Effector memory CD8-positive, alpha-beta T cell (primary cell): ENCODE measurements around the gene DNAI4.
A peak's percentile ranks its signal among the peaks of the same experiment; 100 is the strongest.
"Not testable (repeated sequence)": the region's sequence is repeated elsewhere in the genome, so short reads cannot be mapped to it uniquely, and the experiment has no call there.

Source experiments
- ATAC-seq: fragments of 150-1000 bp; cut with Tn5 transposase; replicated peaks from 2 replicates; pipeline ENCODE4 v1.10.0; 2021; ENCODE audit warnings: mild to moderate bottlenecking, moderate library complexity
- DNase-seq, 3 experiments: peaks; one replicate each; pipeline ENCODE4 v3.0.0; 2021
- H3K27ac Mint-ChIP-seq, 2 donors: one replicate each; pipeline ENCODE4 v1.8.0; 2022; ENCODE audit warnings: mild to moderate bottlenecking in 2 of 2, mixed read lengths in 2 of 2, moderate library complexity in 2 of 2
- H3K27me3 Mint-ChIP-seq, 2 donors: one replicate each; pipeline ENCODE4 v1.8.0; 2022; ENCODE audit warnings: mixed read lengths in 2 of 2
- H3K36me3 Mint-ChIP-seq: one replicate; pipeline ENCODE4 v1.8.0; 2022; ENCODE audit warnings: mild to moderate bottlenecking, moderate library complexity, mixed read lengths; ENCODE audit not compliant: insufficient read depth
- H3K4me1 Mint-ChIP-seq, 2 donors: one replicate each; pipeline ENCODE4 v1.8.0; 2022; ENCODE audit warnings: low read depth in 2 of 2, mixed read lengths in 2 of 2
- H3K4me3 Mint-ChIP-seq, 2 donors: one replicate each; pipeline ENCODE4 v1.8.0; 2022; ENCODE audit warnings: mild to moderate bottlenecking in 2 of 2, mixed read lengths in 2 of 2, moderate library complexity in 2 of 2
- H3K9me3 Mint-ChIP-seq, 2 donors: one replicate each; pipeline ENCODE4 v1.8.0; 2022; ENCODE audit warnings: mixed read lengths in 2 of 2
- total RNA-seq, 9 experiments: gene quantifications; one replicate each; lab custom pipeline; 2026; lab: John Stamatoyannopoulos, UW

The DNAI4 gene, protein sequence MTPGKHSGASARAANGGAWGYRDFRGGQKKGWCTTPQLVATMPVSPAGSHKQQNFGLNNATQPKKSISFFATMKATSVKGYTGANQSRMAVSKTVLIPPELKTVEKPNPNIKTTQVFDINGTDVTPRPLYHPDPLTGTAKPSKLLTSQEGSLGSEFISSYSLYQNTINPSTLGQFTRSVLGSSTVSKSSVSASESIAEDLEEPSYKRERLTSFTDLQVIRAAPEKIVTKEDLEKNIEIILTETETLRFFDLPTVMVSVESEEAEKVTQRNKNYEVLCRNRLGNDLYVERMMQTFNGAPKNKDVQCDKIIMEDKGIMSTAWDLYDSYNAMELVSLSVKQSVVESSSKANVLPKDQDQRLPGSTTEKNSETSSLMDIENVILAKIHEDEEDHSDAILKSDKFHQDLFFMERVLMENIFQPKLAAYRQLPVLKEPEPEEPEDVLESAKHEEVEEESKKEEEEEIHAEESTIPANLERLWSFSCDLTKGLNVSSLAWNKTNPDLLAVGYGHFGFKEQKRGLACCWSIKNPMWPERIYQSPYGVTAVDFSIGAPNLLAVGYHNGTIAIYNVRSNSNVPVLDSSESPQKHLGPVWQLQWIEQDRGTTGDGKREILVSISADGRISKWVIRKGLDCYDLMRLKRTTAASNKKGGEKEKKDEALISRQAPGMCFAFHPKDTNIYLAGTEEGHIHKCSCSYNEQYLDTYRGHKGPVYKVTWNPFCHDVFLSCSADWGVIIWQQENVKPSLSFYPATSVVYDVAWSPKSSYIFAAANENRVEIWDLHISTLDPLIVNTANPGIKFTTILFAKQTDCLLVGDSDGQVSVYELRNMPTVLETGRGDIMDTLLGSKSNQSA
- total RNA-seq = 0.67 to 5.4 (median 1.6) reads per million in 9 experiments

DNA sequence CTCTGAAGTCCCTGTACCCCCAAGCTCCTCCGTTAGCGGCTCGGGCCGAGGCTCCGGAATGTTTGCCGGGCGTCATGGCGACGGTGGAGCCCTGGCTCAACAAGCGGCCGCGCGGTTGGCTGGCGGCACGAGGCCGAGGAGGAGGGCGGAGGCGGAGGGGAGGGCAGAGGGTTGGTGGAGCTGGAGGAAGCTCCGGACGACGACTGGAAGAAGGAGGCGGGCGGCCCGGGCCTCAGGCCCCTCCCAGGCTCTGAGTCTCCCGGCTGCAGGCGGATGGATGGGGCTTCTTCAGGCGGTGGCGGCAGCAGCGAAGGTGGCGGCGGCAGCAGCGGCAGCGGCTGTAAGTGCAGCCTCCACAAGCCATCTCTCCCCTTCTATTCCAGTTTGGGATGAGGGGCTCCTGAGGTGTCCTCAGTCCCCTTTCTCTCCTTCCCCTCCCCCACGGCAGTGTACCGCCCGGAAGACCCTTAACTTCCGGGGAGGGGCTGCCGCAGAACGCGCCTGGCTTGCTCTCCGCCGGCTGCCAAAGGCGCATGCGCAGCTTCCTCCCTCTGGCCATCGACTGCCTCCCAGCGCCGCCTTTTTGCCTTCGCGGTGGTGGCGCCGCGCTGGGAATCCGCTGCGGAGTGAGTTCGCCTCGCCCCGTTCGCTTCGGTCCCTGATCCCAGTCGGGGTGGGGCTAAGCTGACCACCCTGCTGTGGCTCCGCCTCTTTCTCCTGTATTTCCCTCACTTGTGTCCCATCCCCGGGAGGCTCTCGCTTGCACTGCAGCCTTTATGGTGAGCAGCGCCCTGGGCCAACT is at the start of gene DNAI4, which contains the start of gene MIER1:
Gene DNAI4, minus strand, starts transcription at position 101 of the 802 bp plus-strand sequence. Its CDS starts 25 bp downstream, at position 76.
Gene MIER1, plus strand, starts transcription at position 235 of the 802 bp plus-strand sequence. Its CDS starts 39 bp downstream, at position 274.
- H3K4me3 Mint-ChIP-seq = peak within 1 kb of the TSS; percentile 97 to 98
- no peaks in the 10 kb centered on the region for H3K9me3 Mint-ChIP-seq
- peaks cover 24% of the 10 kb centered on the region for H3K36me3 Mint-ChIP-seq
- peak; percentile 97 to 98 (median 97) for DNase-seq
- peak within 1 kb of the TSS; percentile 98 to 99 for H3K27ac Mint-ChIP-seq
- ATAC-seq = peak; percentile 92
- peaks cover 24 to 38% of the 10 kb centered on the region in 2 donors for H3K4me1 Mint-ChIP-seq
- H3K27me3 Mint-ChIP-seq = no peaks in the 10 kb centered on the region

DNA sequence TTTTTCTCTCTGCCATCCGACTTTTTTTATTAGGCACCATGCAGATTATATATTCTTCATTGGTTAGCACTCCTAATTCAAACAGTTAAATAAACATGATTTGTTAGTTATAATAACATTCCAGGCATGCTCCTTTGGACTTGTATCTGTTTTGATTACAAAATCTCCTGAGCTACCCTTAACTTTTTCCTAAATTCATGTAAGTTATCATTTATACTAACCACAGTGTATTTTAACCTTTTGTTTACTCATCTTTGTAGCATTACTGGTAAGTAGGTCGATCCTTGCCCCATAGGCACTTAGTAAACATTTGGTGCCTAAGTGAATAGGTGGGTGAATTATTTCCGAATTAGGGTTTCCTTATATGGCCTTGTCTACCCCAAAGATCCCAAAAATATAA is 43.9 kb upstream of the DNAI4 start:
- no peaks in the 10 kb centered on the region for H3K27me3 Mint-ChIP-seq
- H3K4me3 Mint-ChIP-seq = no peak overlapping the region
- H3K27ac Mint-ChIP-seq = peak overlapping the region; percentile 24 to 53
- H3K36me3 Mint-ChIP-seq = peaks cover 84% of the 10 kb centered on the region
- peaks cover 0 to 2% of the 10 kb centered on the region in 2 donors for H3K9me3 Mint-ChIP-seq
- DNase-seq (no peak), ATAC-seq (no peak)
- peaks cover 13 to 28% of the 10 kb centered on the region in 2 donors for H3K4me1 Mint-ChIP-seq

DNA sequence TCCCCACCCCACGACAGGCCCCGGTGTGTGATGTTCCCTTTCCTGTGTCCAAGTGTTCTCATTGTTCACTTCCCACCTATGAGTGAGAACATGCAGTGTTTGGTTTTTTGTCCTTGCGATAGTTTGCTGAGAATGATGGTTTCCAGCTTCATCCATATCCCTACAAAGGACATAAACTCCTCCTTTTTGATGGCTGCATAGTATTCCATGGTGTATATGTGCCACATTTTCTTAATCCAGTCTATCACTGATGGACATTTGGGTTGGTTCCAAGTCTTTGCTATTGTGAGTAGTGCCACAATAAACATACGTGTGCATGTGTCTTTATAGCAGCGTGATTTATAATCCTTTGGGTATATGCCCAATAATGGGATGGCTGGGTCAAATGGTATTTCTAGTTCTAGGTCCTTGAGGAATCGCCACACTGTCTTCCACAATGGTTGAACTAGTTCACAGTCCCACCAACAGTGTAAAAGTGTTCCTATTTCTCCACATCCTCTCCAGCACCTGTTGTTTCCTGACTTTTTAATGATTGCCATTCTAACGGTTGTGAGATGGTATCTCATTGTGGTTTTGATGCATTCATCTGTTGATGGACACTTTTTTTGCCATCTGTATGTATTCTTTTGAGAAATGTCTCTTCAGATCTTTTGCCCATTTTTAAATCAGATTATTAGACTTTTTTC is 41.7 kb upstream of the DNAI4 start:
- H3K4me3 Mint-ChIP-seq, H3K27me3 Mint-ChIP-seq, ATAC-seq, H3K9me3 Mint-ChIP-seq, DNase-seq: not testable (repeated sequence)
- peaks cover 15 to 33% of the 10 kb centered on the region in 2 donors for H3K4me1 Mint-ChIP-seq
- peaks cover 86% of the 10 kb centered on the region for H3K36me3 Mint-ChIP-seq
- peak overlapping the region; percentile 42 to 69 for H3K27ac Mint-ChIP-seq

DNA sequence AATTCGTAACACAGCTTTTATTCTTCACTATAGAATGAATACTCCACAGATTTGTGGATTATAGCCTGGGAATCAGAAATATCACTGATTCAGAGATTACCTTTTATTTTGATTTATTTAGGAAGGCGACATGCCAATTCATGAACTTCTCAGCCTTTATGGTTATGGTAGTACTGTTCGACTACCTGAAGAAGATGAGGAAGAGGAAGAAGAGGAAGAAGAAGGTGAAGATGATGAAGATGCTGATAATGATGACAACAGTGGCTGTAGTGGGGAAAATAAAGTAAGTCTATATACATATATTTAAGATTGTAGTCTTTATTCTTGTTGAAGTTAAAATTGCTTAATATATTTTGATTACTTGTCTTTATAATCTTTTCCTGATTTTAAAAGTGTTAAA is 33.3 kb upstream of the DNAI4 start:
- DNase-seq (no peak), ATAC-seq (no peak)
- no peaks in the 10 kb centered on the region for H3K9me3 Mint-ChIP-seq
- H3K4me1 Mint-ChIP-seq = peaks cover 23 to 43% of the 10 kb centered on the region in 2 donors
- H3K4me3 Mint-ChIP-seq = no peak overlapping the region
- no peaks in the 10 kb centered on the region for H3K27me3 Mint-ChIP-seq
- H3K27ac Mint-ChIP-seq = no peak overlapping the region
- peaks cover 95% of the 10 kb centered on the region for H3K36me3 Mint-ChIP-seq

DNA sequence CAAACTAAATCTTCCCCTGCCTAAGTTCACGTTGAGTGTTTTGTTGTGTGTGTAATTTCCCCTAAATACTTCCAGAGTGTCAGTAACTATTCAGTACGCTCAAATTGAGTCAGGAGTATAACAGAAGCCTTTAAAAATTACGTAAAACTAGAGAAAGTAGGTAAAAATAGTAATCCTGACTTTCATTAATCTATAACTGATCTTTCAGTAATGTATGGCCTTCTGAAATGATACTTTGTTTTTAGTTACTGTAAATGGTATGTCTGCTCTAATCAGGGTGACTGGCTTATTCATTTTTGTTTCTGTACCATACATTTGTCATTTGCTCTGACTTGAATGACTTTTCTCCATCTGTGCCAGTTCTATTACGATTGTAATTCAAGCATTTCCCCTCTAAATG is 29.6 kb upstream of the DNAI4 start:
- Mint-ChIP-seq H3K4me3 (no peak overlapping the region), H3K9me3 (no peaks in the 10 kb centered on the region), H3K27ac (peak overlapping the region; percentile 75 to 86), H3K36me3 (peaks cover 88% of the 10 kb centered on the region), H3K4me1 (peaks cover 24 to 35% of the 10 kb centered on the region in 2 donors), H3K27me3 (no peaks in the 10 kb centered on the region)
- DNase-seq (no peak), ATAC-seq (no peak)

DNA sequence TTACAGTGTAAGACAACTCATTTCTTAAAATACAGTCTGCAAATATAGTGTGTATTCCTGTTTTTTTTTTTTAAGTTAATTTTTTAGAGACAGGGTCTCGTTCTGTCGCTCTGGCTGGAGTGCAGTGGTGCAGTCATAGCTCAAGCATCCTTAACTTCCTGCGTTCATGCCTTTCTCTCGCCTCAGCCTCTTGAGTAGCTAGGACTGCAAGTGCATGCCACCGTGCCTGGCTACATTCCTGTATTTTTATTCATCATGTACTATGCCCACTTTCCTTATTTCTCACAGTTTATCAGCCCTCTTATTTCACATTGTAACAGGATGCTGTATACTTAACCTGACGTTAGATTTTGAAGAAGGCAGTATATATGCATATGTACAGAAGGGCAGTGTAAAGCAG is 26.9 kb upstream of the DNAI4 start:
- no peaks in the 10 kb centered on the region for H3K27me3 Mint-ChIP-seq
- no peak overlapping the region for H3K4me3 Mint-ChIP-seq
- H3K9me3 Mint-ChIP-seq = no peaks in the 10 kb centered on the region
- H3K27ac Mint-ChIP-seq = no peak overlapping the region
- peaks cover 88% of the 10 kb centered on the region for H3K36me3 Mint-ChIP-seq
- peaks cover 31 to 49% of the 10 kb centered on the region in 2 donors for H3K4me1 Mint-ChIP-seq
- DNase-seq = no peak
- ATAC-seq = no peak

DNA sequence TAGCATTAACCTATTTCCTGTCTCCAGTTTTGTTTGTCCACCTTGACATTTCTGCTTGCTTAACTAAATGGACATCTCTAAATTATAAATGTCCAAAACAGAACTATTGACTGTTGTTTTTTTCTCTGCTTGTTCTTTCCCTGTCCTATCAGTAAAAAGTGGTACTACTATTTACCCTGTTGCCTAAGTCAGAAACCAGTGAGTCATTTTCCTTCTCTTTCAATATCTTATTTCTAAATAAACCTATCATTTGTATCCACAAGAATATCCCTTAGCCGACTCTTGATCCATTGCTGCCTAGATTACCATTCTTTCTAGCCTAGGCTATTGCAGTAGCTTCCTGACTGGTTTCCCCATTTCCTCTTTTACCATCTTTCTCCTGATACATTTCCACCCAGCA is 22.6 kb upstream of the DNAI4 start:
- peaks cover 58% of the 10 kb centered on the region for H3K36me3 Mint-ChIP-seq
- H3K27ac Mint-ChIP-seq = peak overlapping the region; percentile 4 to 64
- H3K27me3 Mint-ChIP-seq = no peaks in the 10 kb centered on the region
- no peaks in the 10 kb centered on the region for H3K9me3 Mint-ChIP-seq
- DNase-seq (no peak), ATAC-seq (no peak)
- no peak overlapping the region for H3K4me3 Mint-ChIP-seq
- peaks cover 16 to 39% of the 10 kb centered on the region in 2 donors for H3K4me1 Mint-ChIP-seq

DNA sequence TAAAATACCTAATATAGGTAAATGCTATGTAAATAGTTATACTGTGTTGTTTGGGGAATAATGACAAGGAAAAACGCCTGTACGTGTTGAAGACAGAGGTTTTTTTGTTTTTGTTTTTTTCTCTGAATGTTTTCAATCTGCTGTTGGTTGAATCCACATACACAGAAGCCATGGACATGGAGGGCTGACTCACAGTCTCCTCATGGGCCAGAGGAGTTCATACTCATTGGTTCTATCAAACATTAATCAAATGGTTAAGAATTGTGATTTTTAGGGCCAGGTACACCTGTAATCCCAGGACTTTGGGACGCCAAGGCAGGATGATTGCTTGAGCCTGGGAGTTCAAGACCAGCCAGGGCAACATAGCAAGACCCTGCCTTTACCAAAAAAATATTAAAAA is 20.7 kb upstream of the DNAI4 start:
- ATAC-seq (no peak), DNase-seq (no peak)
- no peak overlapping the region for H3K27ac Mint-ChIP-seq
- H3K9me3 Mint-ChIP-seq = no peaks in the 10 kb centered on the region
- no peak overlapping the region for H3K4me3 Mint-ChIP-seq
- H3K4me1 Mint-ChIP-seq = peaks cover 20 to 56% of the 10 kb centered on the region in 2 donors
- H3K27me3 Mint-ChIP-seq = no peaks in the 10 kb centered on the region
- H3K36me3 Mint-ChIP-seq = peaks cover 57% of the 10 kb centered on the region

DNA sequence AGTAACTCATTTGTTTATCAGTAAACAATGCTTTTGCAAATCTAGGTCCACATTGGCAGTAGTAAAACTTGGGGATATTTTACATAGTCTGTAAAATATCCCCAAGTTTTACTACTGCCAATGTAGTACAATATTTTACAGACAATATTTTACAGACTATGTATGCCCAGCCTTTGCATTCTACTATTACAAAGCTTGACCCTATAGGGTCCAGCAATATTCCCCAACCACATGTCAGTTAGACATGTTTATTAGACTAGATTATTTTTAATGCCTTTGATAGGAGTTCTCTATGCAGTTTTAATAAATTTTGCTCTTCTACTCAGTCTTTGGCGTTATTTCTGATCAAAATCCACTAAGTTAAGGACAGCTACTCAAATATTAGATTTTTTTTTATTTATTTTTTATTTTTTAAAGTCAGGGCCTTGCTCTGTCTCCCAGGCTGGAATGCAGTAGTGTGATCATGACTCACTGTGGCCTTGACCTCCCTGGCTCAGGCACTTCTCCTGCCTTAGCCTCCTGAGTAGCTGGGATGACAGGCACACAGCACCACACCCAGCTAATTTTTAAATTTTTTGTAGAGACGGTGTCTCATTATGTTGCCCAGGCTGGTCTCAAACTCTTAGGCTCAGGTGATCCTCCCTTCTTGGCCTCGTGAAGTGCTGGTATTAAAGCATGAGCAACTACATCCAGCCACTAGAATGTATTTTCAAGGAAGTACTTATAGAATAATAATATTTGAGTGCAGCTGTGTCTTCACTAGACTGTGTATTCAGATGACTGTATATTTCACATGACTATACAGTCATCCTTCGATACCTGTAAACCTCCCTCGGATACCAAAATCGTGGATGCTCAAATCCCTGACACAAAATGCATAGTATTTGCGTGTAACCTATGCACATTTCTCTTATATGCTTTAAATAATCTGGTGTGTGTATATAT is 19.9 kb upstream of the DNAI4 start:
- Mint-ChIP-seq H3K36me3 (peaks cover 55% of the 10 kb centered on the region), H3K27me3 (no peaks in the 10 kb centered on the region), H3K9me3 (no peaks in the 10 kb centered on the region), H3K4me1 (peaks cover 23 to 64% of the 10 kb centered on the region in 2 donors), H3K4me3 (no peak overlapping the region), H3K27ac (no peak overlapping the region)
- DNase-seq (no peak), ATAC-seq (no peak)

DNA sequence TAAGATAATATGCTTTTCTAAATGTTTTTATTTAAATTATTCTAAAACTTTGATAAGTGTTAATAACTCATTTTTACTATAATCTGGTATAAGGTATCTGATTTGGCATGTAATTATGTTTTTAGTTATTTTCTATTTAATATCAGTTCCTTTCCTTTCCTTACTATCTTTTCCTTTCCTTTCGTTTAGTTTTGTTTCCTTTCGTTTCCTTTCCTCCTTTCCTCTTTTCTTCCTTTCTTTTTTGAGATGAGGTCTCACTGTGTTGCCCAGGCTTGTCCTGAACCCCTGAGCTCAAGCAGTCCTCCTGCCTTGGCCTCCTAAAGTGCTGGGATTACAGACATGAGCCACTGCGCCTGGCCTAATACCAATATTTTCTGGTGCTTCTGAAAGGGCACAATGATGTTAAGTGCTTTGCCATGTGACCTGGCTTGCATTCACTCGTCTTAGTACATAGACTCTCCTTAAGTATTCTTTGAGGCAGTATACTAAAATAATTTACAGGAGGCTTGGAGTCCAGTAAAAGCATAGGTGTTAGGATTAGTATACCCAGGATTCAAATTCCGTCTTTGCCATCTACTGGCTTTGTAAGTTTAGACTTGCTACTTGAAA is 18.8 kb upstream of the DNAI4 start:
- Mint-ChIP-seq H3K9me3 (no peaks in the 10 kb centered on the region), H3K36me3 (peaks cover 47% of the 10 kb centered on the region), H3K4me1 (peaks cover 23 to 67% of the 10 kb centered on the region in 2 donors), H3K27me3 (no peaks in the 10 kb centered on the region), H3K4me3 (no peak overlapping the region), H3K27ac (peak overlapping the region; percentile 10 to 14)
- no peak for DNase-seq
- ATAC-seq = no peak

DNA sequence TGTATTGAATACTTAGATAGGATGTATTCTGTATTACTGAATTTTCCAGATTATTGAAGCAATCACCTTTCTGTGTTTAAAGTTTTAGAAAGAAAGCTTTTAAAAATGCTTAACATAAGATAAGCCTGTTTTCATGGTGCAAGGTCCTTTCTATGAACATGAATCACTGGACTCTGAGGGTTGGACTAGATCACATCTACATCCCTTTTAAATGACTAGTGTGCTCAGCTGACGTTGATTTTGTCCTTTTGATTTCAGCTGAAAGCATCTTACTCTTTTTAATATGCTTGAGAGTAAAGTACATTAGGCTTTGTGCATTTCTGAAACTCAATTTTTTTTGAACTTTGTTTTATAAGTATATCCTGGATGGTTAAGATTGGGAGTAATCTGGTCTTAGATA is 16.3 kb upstream of the DNAI4 start:
- ATAC-seq (no peak), DNase-seq (no peak)
- no peaks in the 10 kb centered on the region for H3K27me3 Mint-ChIP-seq
- H3K36me3 Mint-ChIP-seq = peaks cover 31% of the 10 kb centered on the region
- peaks cover 24 to 68% of the 10 kb centered on the region in 2 donors for H3K4me1 Mint-ChIP-seq
- H3K4me3 Mint-ChIP-seq = peak overlapping the region in 1 of 2 donors; percentile 10
- peak overlapping the region in 1 of 2 donors; percentile 70 for H3K27ac Mint-ChIP-seq
- no peaks in the 10 kb centered on the region for H3K9me3 Mint-ChIP-seq
